Right renal pelvis (tissue), 4 donors: Measurements from ENCODE around the gene PRAMEF15. TPM values are rescaled to one million over a fixed set of nuclear protein-coding genes. Genes with fewer than 3 reads are reported as not detected.

Experiments
- polyA plus RNA-seq, 4 donors: library from polyadenylated mRNA; unstranded; fragments of 120-200 nt; gene quantifications; one replicate each; pipeline ENCODE4 v1.2.1, GENCODE V29; 2013; ENCODE audit not compliant: insufficient read length in 4 of 4

Gene PRAMEF15
- polyA plus RNA-seq, 4 donors = not detected

Other genes with a start within 250 kb of the PRAMEF15 start
- not detected for gene PRAMEF25, start 244.8 kb upstream of the PRAMEF15 start, polyA plus RNA-seq
- under 1 TPM in 2 of 4 donors, not detected in 2; 0.27 to 0.28 TPM for gene HNRNPCL2, start 198.7 kb upstream of the PRAMEF15 start, polyA plus RNA-seq
- gene PRAMEF26, start 159.6 kb upstream of the PRAMEF15 start, polyA plus RNA-seq = not detected
- gene HNRNPCL4, start 149.9 kb upstream of the PRAMEF15 start, polyA plus RNA-seq = under 1 TPM in 2 of 4 donors, not detected in 2; 0.16 to 0.22 TPM
- not detected for gene PRAMEF9, start 143.7 kb upstream of the PRAMEF15 start, polyA plus RNA-seq
- gene PRAMEF13, start 114.2 kb upstream of the PRAMEF15 start, polyA plus RNA-seq = not detected
- gene PRAMEF18, start 89.4 kb upstream of the PRAMEF15 start, polyA plus RNA-seq = not detected
- gene PRAMEF5, start 61.4 kb upstream of the PRAMEF15 start, polyA plus RNA-seq = not detected
- not detected for gene PRAMEF8, start 30.4 kb upstream of the PRAMEF15 start, polyA plus RNA-seq
- not detected for gene PRAMEF33, start 12.0 kb upstream of the PRAMEF15 start, polyA plus RNA-seq
- not detected for gene PRAMEF14, start 31.6 kb downstream of the PRAMEF15 start, polyA plus RNA-seq
- gene PRAMEF19, start 56.4 kb downstream of the PRAMEF15 start, polyA plus RNA-seq = not detected
- not detected for gene PRAMEF17, start 74.1 kb downstream of the PRAMEF15 start, polyA plus RNA-seq
- not detected for gene PRAMEF20, start 94.9 kb downstream of the PRAMEF15 start, polyA plus RNA-seq
- gene LRRC38, start 198.4 kb downstream of the PRAMEF15 start, polyA plus RNA-seq = under 1 TPM in 1 of 4 donors, not detected in 3; 0.25 TPM